NB4 (cell line): ENCODE data around the gene SIX2.

ENCODE experiments used
- DNase-seq: peaks from one replicate; pipeline ENCODE4 v3.0.0; 2010; ENCODE audit warnings: low read depth
- H3K4me3 ChIP-seq: one replicate; pipeline ENCODE4 v1.5.1; 2011; ENCODE audit warnings: mild to moderate bottlenecking, low read depth, low read length, moderate library complexity
- CTCF ChIP-seq: IDR thresholded peaks from one replicate; pipeline ENCODE4 v1.5.1; 2012; ENCODE audit warnings: low read depth, low read length
- MAX ChIP-seq: IDR thresholded peaks from 2 replicates; pipeline ENCODE4 v1.6.1; 2011; ENCODE audit warnings: low read depth, low read length
- MYC ChIP-seq: IDR thresholded peaks from 2 replicates; pipeline ENCODE4 v1.6.1; 2011; ENCODE audit warnings: low read depth, low read length
- POLR2A ChIP-seq: IDR thresholded peaks from 2 replicates; pipeline ENCODE4 v1.6.1; 2011; ENCODE audit warnings: mild to moderate bottlenecking; ENCODE audit not compliant: insufficient read length; ENCODE audit errors: extremely low read depth

The SIX2 gene

GRCh38 chr2:45009303-45009927 lies at the start of gene SIX2:
Gene SIX2, minus strand, starts transcription at chr2:45009452. Its CDS starts 342 bp downstream, at chr2:45009110.
- H3K4me3 ChIP-seq: peak within 1 kb of the TSS; percentile 34
- DNase-seq: peak; percentile 90
- TF ChIP-seq MYC (no peak), CTCF (no peak), POLR2A (no peak), MAX (no peak)

- no peak for DNase-seq
- H3K4me3 ChIP-seq: no peak overlapping the region
- no peak for TF ChIP-seq POLR2A
- TF ChIP-seq MAX: no peak
Measured at GRCh38 chr2:45055162-45055605, 45.9 kb upstream of the SIX2 start.

- TF ChIP-seq MAX: no peak
- no peak for TF ChIP-seq CTCF
- TF ChIP-seq MYC: no peak
- no peak for TF ChIP-seq POLR2A
- no peak for DNase-seq
Measured at GRCh38 chr2:45053966-45054365, 44.7 kb upstream of the SIX2 start.

GRCh38 chr2:45052388-45052928 lies 43.2 kb upstream of the SIX2 start:
- DNase-seq: no peak
- H3K4me3 ChIP-seq: no peak overlapping the region
- TF ChIP-seq MAX (no peak), MYC (no peak), CTCF (no peak), POLR2A (no peak)

More at GRCh38 chr2:45053966-45054365, 44.7 kb upstream of the SIX2 start:
- no peak overlapping the region for H3K4me3 ChIP-seq

- no peak overlapping the region for H3K4me3 ChIP-seq
- DNase-seq: no peak
- no peak for TF ChIP-seq CTCF
- no peak for TF ChIP-seq MAX
- TF ChIP-seq POLR2A: no peak
Measured at GRCh38 chr2:45049569-45050336, 40.5 kb upstream of the SIX2 start.

GRCh38 chr2:45047301-45047700 lies 38.0 kb upstream of the SIX2 start:
- TF ChIP-seq POLR2A (no peak), MYC (no peak), CTCF (no peak), MAX (no peak)
- H3K4me3 ChIP-seq: no peak overlapping the region
- DNase-seq: no peak
